ENCODE results near the gene DNAAF5. TPM values are rescaled to one million over a fixed set of nuclear protein-coding genes. Genes with fewer than 3 reads are reported as not detected.

Gene DNAAF5
- total RNA-seq, 1 donor from 2014 or later = 17.7 TPM

GRCh38 chr7:772861-773621 lies 46.5 kb downstream of the DNAAF5 start:
- intact Hi-C loops (cut with DNase I) = loop anchor here (5.0 kb wide), 1 partner anchor 41 kb away; no protein-coding TSS in a partner anchor
- DNase-seq (ENCODE audit: missing footprints) (no peak), ATAC-seq (no peak)

DNA sequence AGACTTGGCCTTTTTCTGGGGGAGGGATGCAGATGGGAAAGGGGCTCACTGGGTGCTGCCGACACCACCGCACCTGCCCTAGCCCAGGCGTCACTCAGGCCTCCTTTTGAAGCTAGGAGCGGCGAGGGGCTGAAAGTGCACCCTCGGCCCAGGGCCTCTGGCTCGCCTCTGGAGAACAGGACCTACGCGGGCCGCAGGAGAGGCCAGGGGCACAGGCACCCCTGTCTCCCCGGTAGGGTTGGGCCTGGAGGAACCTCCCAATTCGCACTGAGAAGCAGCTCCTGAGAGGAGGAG lies 47.1 kb downstream of the DNAAF5 start:
- intact Hi-C loops (cut with DNase I) = loop anchor here (5.0 kb wide), 1 partner anchor 41 kb away; no protein-coding TSS in a partner anchor
- ATAC-seq (no peak), DNase-seq (ENCODE audit: missing footprints) (no peak)

DNA sequence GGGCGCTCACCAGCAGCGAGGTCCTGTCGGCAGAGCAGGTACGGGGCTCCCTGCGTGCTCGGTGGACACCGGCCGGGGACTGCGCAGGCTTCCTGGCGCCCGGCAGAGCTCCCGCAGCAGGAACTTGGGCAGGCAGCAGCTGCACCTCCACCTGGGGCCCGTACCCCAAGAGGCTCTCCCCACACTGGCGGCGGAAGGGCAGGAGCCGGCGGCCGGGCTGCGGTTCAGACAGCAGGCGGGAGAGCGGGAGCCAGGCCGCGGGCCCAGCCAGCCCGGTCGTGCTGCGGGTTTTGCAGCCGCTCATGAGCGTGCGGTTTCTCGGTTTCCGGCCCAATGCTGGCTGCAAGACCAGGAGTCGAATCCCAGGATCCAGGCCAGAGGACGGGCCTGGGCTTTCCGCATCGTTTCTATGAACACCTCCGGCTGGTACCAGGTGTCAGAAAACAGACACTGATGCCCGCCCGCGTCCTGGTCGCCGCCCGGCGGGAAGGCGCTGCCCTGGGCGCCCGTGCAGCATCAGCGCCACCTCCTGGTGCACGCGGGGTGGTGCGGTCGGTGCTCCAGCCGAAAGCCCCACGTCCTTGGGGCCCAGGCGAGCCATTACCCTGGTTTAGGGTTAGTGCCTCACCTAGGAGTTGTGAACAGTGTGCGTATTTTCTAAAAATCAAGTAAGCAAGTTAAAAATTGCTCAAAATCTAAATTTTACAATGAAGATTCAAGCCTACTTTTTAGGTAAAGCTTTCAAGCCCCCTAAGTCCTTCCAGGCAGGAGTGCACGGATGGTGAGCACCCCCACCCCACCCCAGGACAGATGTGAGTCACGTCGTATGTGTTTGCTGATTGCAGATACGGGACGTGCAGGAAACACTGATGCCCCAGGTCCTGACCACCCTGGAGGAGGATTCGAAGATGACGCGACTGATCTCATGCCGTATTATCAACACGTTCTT lies 47.9 kb downstream of the DNAAF5 start:
- DNase-seq (ENCODE audit: missing footprints) (no peak), ATAC-seq (peak; percentile 56)
- intact Hi-C loops (cut with DNase I) = loop anchor here (2.0 to 5.0 kb wide), 3 partner anchors 42 to 452 kb away; no protein-coding TSS in a partner anchor

GRCh38 chr7:776381-776780 lies 49.9 kb downstream of the DNAAF5 start:
- no peak for DNase-seq (ENCODE audit: missing footprints)
- intact Hi-C loops (cut with DNase I) = no loop called here

GRCh38 chr7:776992-777727 lies 50.7 kb downstream of the DNAAF5 start:
- intact Hi-C loops (cut with DNase I) = no loop called here
- DNase-seq (ENCODE audit: missing footprints) = no peak

More at GRCh38 chr7:776381-776780, 49.9 kb downstream of the DNAAF5 start:
- no peak for ATAC-seq

DNA sequence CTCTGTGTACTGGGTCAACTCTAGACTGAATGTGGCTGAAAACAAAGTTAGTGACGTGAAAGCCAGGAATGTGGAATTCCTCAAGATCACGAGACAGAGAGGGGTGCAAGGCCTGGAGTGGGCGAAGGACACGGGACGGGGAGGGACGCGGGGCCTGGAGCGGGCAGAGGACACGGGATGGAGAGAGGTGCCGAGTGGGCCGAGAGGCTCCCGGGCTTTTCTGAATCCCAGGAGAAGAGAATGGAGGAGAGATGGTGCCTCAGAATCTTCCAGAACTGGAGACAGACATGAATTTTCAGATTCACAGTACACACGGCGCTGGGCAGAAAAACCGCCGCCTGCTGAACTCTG lies 51.2 kb downstream of the DNAAF5 start:
- no peak for DNase-seq (ENCODE audit: missing footprints)
- intact Hi-C loops (cut with DNase I) = no loop called here
- no peak for ATAC-seq

More at GRCh38 chr7:776992-777727, 50.7 kb downstream of the DNAAF5 start:
- ATAC-seq = no peak

DNA sequence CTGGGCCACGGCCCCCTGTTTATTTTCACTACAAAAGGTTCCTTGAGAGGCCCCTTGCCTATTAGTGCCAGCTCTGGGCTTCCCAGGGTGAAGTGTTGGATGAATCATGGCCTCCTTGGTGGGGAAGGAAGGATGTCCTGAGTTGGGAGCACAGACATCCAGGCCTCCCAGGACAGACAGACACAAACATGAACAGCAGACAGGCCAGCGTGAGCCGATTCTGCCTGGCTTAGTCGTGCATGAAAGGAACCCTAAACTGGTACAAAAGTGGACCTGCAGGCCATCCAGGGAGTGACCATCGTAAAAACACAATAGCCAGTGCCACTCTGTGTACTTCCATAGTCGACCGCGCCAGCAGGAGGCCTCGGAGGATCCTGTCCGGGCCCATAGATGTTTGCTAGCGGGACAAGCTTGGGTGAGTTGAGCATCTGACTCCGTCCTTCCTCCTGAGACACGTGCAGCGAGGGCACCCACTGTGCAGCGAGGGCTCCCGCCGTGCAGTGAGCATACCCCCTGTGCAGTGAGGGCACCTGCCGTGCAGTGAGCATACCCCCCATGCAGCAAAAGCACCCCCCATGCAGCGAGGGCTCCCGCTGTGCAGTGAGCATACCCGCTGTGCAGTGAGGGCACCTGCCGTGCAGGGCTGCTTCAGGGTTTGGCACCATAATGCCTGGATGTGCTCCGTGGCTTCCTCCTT lies 51.9 kb downstream of the DNAAF5 start:
- intact Hi-C loops (cut with DNase I) = no loop called here
- DNase-seq (ENCODE audit: missing footprints) (no peak), ATAC-seq (no peak)

GRCh38 chr7:778968-779451 lies 52.5 kb downstream of the DNAAF5 start:
- intact Hi-C loops (cut with DNase I) = no loop called here
- no peak for DNase-seq (ENCODE audit: missing footprints)

GRCh38 chr7:779480-779879 lies 53.0 kb downstream of the DNAAF5 start:
- DNase-seq (ENCODE audit: missing footprints) (no peak), ATAC-seq (no peak)
- intact Hi-C loops (cut with DNase I) = no loop called here

More at GRCh38 chr7:778968-779451, 52.5 kb downstream of the DNAAF5 start:
- ATAC-seq = no peak

DNA sequence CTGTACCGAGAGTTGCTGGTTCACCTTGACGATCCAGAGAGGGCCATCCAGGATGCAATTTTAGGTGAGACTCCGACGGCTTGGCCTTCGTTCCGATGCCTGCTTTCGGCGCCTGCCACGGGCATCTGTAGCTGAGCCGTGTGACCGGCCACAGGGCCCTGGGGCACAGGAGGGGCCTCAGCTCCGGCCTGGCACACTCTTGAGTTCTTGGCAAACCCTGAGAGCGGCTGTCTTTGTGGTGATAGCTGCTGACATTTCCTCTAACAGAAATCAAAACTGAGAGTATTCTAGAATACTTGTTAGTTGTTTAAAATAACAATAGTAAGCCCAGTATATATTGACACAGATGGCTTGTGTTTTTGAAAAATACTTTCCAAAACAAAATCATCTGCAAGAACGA lies 53.6 kb downstream of the DNAAF5 start:
- ATAC-seq (peak; percentile 71), DNase-seq (ENCODE audit: missing footprints) (no peak)
- intact Hi-C loops (cut with DNase I) = no loop called here

- DNase-seq (ENCODE audit: missing footprints) = no peak
- intact Hi-C loops (cut with DNase I) = no loop called here
Observed at GRCh38 chr7:780516-780915, 54.0 kb downstream of the DNAAF5 start.

DNA sequence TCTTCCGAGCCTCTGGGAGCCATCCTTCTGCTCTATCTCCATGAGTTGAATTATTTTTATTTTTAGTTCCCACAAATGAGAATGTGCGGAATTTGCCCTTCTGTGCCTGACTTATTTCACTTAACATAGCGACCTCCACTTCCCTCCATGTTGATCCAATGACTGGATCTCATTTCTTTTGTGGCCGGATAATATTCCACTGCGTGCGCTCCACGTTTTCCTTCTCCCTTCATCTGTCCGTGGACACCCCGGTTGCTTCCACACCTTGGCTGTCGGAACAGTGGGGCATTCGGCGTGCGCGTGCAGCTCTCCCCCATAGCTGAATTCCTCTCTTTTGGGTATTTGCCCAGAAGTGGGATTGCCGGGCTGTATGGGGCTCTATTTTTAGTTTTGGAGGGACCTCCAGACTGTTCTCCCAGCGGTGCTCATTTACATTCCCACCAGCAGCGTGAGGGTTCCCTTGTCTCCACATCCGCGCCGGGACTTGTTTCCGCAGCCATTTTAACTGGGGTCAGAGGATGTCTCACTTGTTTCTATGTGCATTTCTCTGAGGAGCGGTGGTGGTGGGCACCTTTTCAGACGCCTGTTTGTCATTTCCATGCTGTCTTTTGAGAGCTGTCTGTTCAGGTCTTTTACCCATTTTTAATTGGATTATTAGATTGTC lies 54.8 kb downstream of the DNAAF5 start:
- ATAC-seq (no peak), DNase-seq (ENCODE audit: missing footprints) (no peak)
- intact Hi-C loops (cut with DNase I) = no loop called here

More at GRCh38 chr7:780516-780915, 54.0 kb downstream of the DNAAF5 start:
- peak; percentile 68 for ATAC-seq

GRCh38 chr7:781936-782529 lies 55.5 kb downstream of the DNAAF5 start:
- ATAC-seq = no peak
- intact Hi-C loops (cut with DNase I) = no loop called here
- no peak for DNase-seq (ENCODE audit: missing footprints)

GRCh38 chr7:782718-783449 lies 56.4 kb downstream of the DNAAF5 start:
- no peak for ATAC-seq
- no peak for DNase-seq (ENCODE audit: missing footprints)
- intact Hi-C loops (cut with DNase I) = no loop called here

DNA sequence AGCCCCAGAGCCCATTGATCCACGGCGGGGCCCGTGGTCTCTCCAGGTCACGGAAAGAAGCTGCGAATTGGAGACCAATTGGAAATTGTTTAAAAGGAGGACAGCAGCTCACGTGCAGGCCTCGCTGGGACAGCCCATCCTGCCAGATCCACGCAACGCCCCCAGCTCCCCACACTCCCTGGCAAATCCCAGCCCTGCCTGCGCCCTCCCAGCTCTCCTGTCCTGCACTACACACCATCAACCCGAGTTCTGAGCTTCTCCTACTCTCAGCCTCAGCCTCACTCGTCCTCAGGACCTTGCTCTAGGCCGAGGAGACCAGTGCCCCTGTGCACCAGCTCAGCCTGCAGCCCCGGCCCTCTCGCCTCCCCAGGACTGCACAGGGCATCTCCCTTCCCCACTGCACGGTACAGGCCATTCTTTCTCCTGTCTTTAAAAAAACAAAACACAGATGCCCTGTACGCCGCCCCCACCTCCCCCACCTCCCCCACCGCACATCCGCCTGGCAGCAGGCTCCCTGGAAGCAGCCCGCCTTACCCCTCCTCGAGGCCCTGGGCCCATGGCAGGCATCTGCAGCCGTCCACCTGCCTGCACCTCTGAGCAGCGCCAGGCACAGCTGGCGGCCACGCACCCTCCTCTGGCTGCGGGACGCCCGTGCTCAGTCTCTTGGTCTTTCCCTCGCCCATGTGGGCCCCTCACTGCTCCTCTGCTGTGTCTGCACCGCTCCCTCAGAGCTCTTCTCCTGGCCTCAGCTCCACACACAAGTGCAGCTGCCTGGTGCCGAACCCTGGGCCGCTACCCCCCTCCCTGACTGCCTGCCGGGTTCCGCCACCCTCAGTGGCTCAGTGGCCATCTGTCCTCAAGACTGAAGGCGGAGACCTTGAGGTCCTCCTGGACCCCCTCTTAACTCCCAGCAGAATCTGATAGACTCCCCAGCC lies 57.3 kb downstream of the DNAAF5 start:
- intact Hi-C loops (cut with DNase I) = no loop called here
- ATAC-seq (no peak), DNase-seq (ENCODE audit: missing footprints) (no peak)

DNA sequence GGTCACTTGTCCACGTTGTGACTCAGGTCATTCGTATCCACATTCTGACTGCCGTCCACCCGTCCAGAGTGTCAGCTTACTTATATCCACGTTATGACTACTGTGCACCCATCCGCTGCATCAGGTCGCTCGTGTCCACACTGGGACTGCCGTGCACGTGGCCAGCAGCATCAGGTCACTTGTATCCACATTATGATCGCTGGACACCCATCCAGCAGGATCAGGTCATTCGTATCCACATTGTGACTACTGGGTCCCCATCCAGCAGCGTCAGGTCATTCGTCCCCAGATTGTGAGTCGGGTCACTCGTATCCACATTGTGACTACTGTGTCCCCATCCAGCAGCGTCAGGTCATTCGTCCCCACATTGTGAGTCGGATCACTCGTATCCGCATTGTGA lies 58.5 kb downstream of the DNAAF5 start:
- ATAC-seq (no peak), DNase-seq (ENCODE audit: missing footprints) (no peak)
- intact Hi-C loops (cut with DNase I) = loop anchor here (5.0 kb wide), 1 partner anchor 47 kb away; the partner anchor contains the start of gene SUN1
